Mesothelial cell of epicardium (in vitro differentiated cells): Measurements from ENCODE around the gene OXCT1. TPM values are rescaled to one million over a fixed set of nuclear protein-coding genes. Genes with fewer than 3 reads are reported as not detected.

Experiments used
- DNase-seq, 2 experiments: peaks; one replicate each; pipeline ENCODE4 v3.0.0; 2021; ENCODE audit warnings: low spot score in 2 of 2; ENCODE audit not compliant: unreplicated experiment in 2 of 2
- H3K27ac Mint-ChIP-seq: 2 replicates; pipeline ENCODE4 v1.8.0; 2021; ENCODE audit warnings: mixed read lengths
- H3K27me3 Mint-ChIP-seq: 2 replicates; pipeline ENCODE4 v1.8.0; 2021; ENCODE audit warnings: low read depth, mixed read lengths
- H3K36me3 Mint-ChIP-seq: 2 replicates; pipeline ENCODE4 v1.8.0; 2021; ENCODE audit warnings: mixed read lengths
- H3K4me1 Mint-ChIP-seq: 2 replicates; pipeline ENCODE4 v1.8.0; 2021; ENCODE audit warnings: mixed read lengths
- H3K4me3 Mint-ChIP-seq: 2 replicates; pipeline ENCODE4 v1.8.0; 2021; ENCODE audit warnings: mild to moderate bottlenecking, moderate library complexity, mixed read lengths
- H3K9me3 Mint-ChIP-seq: 2 replicates; pipeline ENCODE4 v1.8.0; 2021; ENCODE audit warnings: mixed read lengths
- CTCF ChIP-seq: fragments of 200-600 bp; sonication (generic); IDR thresholded peaks from one replicate; pipeline ENCODE4 v1.5.0; 2021; ENCODE audit warnings: antibody characterized with exemption; ENCODE audit not compliant: unreplicated experiment
- total RNA-seq: library from RNA; stranded (reverse); gene quantifications from 3 replicates; pipeline ENCODE4 v1.2.1, GENCODE V29; 2021

The OXCT1 gene
- total RNA-seq, 1 donor from 2014 or later: 21.2 TPM

DNA sequence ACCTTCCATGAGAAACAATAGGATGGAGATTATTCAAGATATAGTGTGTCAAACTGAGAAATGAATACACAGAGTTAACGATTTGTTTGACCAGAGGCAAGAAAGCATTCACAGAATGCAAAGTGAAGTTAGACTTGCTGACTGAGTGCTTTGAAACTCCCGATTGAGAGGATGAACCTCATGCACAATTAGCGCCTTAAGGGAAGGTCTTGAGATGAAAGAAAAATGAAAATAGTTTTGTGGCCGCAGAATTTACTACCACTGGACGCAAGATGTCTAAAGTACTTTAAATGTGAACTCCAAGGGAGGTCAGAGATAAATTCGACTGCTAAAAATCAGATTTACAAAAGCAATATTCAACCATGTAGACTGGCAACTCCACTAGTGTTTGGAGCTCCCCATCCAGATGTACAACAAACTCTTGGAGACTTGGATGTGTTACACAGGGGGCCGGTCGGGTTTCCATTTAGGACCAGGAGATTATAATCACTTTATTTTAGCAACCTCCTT, 33.2 kb upstream of the OXCT1 start:
- peak overlapping the region; percentile 96 for H3K4me3 Mint-ChIP-seq
- H3K27me3 Mint-ChIP-seq: peaks cover under 1% of the 10 kb centered on the region
- H3K9me3 Mint-ChIP-seq: no peaks in the 10 kb centered on the region
- peaks cover 2% of the 10 kb centered on the region for H3K36me3 Mint-ChIP-seq
- no peak for TF ChIP-seq CTCF
- peak overlapping the region; percentile 99 for H3K27ac Mint-ChIP-seq
- DNase-seq: no peak
- peaks cover 22% of the 10 kb centered on the region for H3K4me1 Mint-ChIP-seq

- no peak overlapping the region for H3K27ac Mint-ChIP-seq
- TF ChIP-seq CTCF: no peak
- H3K27me3 Mint-ChIP-seq: peaks cover 23% of the 10 kb centered on the region
- no peaks in the 10 kb centered on the region for H3K9me3 Mint-ChIP-seq
- peaks cover 7% of the 10 kb centered on the region for H3K4me1 Mint-ChIP-seq
- no peak overlapping the region for H3K4me3 Mint-ChIP-seq
- H3K36me3 Mint-ChIP-seq: no peaks in the 10 kb centered on the region
- DNase-seq: no peak
These were observed 26.0 kb upstream of the OXCT1 start for GRCh38 chr5:41896230-41896629.

GRCh38 chr5:41893074-41893851, 23.0 kb upstream of the OXCT1 start:
- TF ChIP-seq CTCF: no peak
- Mint-ChIP-seq H3K36me3 (no peaks in the 10 kb centered on the region), H3K27ac (no peak overlapping the region), H3K4me3 (no peak overlapping the region), H3K9me3 (no peaks in the 10 kb centered on the region), H3K4me1 (peaks cover 11% of the 10 kb centered on the region), H3K27me3 (peaks cover 21% of the 10 kb centered on the region)
- DNase-seq: no peak

- Mint-ChIP-seq H3K27ac (peak overlapping the region; percentile 15), H3K9me3 (peaks cover 11% of the 10 kb centered on the region), H3K4me1 (peaks cover 11% of the 10 kb centered on the region), H3K27me3 (peaks cover 16% of the 10 kb centered on the region), H3K4me3 (no peak overlapping the region), H3K36me3 (no peaks in the 10 kb centered on the region)
- TF ChIP-seq CTCF: no peak
- no peak for DNase-seq
These were observed 21.8 kb upstream of the OXCT1 start for GRCh38 chr5:41892031-41892430.

DNA sequence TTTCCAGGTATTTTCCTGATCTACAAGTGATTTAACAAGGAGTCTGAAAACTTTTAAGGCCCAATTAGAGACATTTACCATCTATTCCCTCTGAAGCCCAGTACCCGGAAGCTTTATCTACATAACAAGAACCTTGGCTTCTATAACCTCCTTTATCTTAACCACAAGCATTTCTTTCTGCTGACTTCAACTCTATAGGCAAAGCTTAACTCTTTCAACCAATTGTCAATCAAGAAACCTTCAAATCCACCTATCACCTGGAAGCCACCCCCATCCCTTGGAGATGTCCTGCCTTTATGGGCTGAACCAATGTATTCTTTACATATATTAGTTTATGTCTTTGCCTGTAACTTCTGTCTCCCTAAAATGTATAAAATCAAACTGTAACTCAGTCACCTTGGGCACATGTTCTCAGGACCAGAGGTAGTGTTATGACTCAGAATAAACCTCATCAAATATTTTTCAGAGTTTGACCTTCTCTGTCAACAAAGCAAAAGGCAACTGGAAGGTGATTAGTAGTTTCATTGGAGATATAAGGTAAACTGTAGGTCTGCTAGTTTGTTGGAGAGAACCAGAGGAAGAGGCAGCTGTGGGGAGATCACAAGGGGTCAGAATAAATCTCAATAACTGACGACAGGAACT, 21.0 kb upstream of the OXCT1 start:
- peaks cover 8% of the 10 kb centered on the region for H3K27me3 Mint-ChIP-seq
- H3K9me3 Mint-ChIP-seq: peaks cover 13% of the 10 kb centered on the region
- H3K4me3 Mint-ChIP-seq: no peak overlapping the region
- no peaks in the 10 kb centered on the region for H3K36me3 Mint-ChIP-seq
- peak overlapping the region; percentile 47 for H3K27ac Mint-ChIP-seq
- no peak for DNase-seq
- no peak for TF ChIP-seq CTCF
- H3K4me1 Mint-ChIP-seq: peaks cover 11% of the 10 kb centered on the region
